ENCODE measurements around the gene TEDC1.

Gene TEDC1

DNA sequence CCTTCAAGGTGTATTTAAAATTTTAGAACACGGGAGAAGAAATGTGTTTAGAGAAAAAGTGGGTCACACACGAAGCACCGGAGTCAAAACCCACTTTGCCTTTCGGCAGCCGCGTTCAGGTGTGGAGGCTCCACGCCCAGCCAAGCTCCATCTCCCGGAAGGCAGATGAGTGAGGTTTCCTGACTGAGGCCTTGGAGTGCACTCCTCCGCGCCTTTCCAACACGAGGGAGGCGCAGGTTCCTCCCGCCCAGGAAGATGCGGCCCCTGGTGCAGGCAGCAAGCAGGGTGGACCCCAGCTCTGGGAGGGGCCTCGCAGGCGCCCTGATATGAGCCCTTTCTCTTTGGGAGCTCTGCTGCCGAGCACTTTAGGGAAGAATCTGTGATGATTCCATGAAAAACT, 48.9 kb upstream of the TEDC1 start:
- Histone ChIP-seq H3K4me3 (ENCODE audit: low read depth, low read length) (no peak overlapping the region), H3K36me3 (ENCODE audit: control insufficient read depth in 2 of 2, insufficient read depth in 1 of 2, low read length in 2 of 2) (peaks cover 0 to 70% of the 10 kb centered on the region in 2 experiments; a peak in 2 of 3 replicates), H3K4me1 (ENCODE audit: control insufficient read depth, insufficient read depth, low read length) (no peaks in the 10 kb centered on the region), H3K27ac (ENCODE audit: extremely low read depth, low read depth, low read length) (0 out of 2 replicates have a peak overlapping the region, but pooled peaks have one; percentile 9), H3K9me3 (ENCODE audit: control insufficient read depth, insufficient read depth, low read depth, low read length) (no peaks in the 10 kb centered on the region)
- TF ChIP-seq ZNF701 (tag by site-specific recombination; IDR thresholded peaks at IDR 0.05) (no peak), ZBTB17 (tag by site-specific recombination; IDR thresholded peaks at IDR 0.05) (no peak)
- CTCF ChIA-PET, result interaction anchor here (0.7 kb wide), 2 partner anchors 34 to 38 kb away, joined by 3 read pairs; no protein-coding TSS in a partner anchor
- POLR2A ChIA-PET, result no interaction called here

DNA sequence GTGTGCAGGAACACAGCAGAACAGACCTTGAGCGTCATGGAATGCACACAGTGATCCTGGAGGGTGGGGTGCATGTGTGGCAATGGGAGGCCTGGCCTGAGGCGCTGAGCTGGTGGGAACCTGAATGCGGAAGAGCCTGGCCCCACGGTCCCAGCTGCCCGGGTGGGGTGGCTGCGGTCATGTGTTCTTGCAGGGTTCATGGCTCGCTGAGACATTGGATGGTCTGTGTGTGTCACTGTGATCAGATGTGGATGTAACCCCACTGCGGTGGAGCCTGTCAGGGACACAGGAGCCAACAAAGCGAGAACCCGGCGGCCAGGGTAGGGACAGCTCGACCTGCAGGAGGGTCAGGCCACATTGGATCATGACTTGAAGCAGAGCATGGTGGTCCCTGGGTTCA, 48.2 kb upstream of the TEDC1 start:
- Histone ChIP-seq H3K9me3 (ENCODE audit: control insufficient read depth, insufficient read depth, low read depth, low read length) (no peaks in the 10 kb centered on the region), H3K36me3 (ENCODE audit: control insufficient read depth in 2 of 2, insufficient read depth in 1 of 2, low read length in 2 of 2) (peaks cover 0 to 64% of the 10 kb centered on the region in 2 experiments; a peak in 2 of 3 replicates), H3K27ac (ENCODE audit: extremely low read depth, low read depth, low read length) (no peak overlapping the region), H3K4me3 (ENCODE audit: low read depth, low read length) (no peak overlapping the region), H3K4me1 (ENCODE audit: control insufficient read depth, insufficient read depth, low read length) (no peaks in the 10 kb centered on the region)
- TF ChIP-seq, protein P1, sequence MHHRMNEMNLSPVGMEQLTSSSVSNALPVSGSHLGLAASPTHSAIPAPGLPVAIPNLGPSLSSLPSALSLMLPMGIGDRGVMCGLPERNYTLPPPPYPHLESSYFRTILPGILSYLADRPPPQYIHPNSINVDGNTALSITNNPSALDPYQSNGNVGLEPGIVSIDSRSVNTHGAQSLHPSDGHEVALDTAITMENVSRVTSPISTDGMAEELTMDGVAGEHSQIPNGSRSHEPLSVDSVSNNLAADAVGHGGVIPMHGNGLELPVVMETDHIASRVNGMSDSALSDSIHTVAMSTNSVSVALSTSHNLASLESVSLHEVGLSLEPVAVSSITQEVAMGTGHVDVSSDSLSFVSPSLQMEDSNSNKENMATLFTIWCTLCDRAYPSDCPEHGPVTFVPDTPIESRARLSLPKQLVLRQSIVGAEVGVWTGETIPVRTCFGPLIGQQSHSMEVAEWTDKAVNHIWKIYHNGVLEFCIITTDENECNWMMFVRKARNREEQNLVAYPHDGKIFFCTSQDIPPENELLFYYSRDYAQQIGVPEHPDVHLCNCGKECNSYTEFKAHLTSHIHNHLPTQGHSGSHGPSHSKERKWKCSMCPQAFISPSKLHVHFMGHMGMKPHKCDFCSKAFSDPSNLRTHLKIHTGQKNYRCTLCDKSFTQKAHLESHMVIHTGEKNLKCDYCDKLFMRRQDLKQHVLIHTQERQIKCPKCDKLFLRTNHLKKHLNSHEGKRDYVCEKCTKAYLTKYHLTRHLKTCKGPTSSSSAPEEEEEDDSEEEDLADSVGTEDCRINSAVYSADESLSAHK (tag by site-specific recombination; IDR thresholded peaks at IDR 0.05), result no peak
- TF ChIP-seq ZFP3 (tag by site-specific recombination; IDR thresholded peaks at IDR 0.05; ENCODE audit: low read depth), result no peak
- TF ChIP-seq ZNF600 (tag by site-specific recombination; IDR thresholded peaks at IDR 0.05), result peak; percentile 81
- POLR2A ChIA-PET, result no interaction called here
- CTCF ChIA-PET, result no interaction called here

DNA sequence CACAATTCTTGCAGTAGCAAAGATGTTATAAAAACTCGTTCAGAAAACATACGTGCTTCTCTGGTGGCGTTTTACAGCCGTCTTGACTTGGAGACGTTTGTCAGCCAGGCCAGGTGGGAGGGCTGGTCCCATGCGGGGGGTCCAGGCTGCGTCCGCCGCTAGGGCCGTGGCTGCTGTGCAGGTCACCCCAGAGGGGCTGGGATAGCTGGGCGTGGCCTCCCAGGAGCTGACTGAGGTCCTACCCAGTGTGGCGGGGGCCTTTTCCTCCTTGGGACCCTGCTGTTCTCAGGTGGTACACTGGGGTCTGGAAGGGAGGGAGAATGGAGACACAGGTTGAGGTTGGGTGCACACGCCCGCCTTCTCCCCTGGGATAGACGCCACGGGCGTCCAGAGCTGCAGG, 46.2 kb upstream of the TEDC1 start:
- no peaks in the 10 kb centered on the region for H3K9me3 ChIP-seq (ENCODE audit: control insufficient read depth, insufficient read depth, low read depth, low read length)
- H3K36me3 ChIP-seq (ENCODE audit: control insufficient read depth in 2 of 2, insufficient read depth in 1 of 2, low read length in 2 of 2), result peaks cover 0 to 54% of the 10 kb centered on the region in 2 experiments; a peak in 2 of 3 replicates
- POLR2A ChIA-PET, result no interaction called here
- no peaks in the 10 kb centered on the region for H3K4me1 ChIP-seq (ENCODE audit: control insufficient read depth, insufficient read depth, low read length)
- no peak overlapping the region for H3K4me3 ChIP-seq (ENCODE audit: low read depth, low read length)
- no peak overlapping the region for H3K27ac ChIP-seq (ENCODE audit: extremely low read depth, low read depth, low read length)
- CTCF ChIA-PET, result no interaction called here
- TF ChIP-seq ZIC2 (tag by site-specific recombination; IDR thresholded peaks at IDR 0.05) (0 out of 2 replicates have a peak, but pooled peaks have one; percentile 26), ZNF610 (tag by site-specific recombination; IDR thresholded peaks at IDR 0.05; ENCODE audit: borderline replicate concordance) (no peak), ZNF571 (tag by site-specific recombination; IDR thresholded peaks at IDR 0.05) (no peak), SP7 (tag by site-specific recombination; IDR thresholded peaks at IDR 0.05) (no peak), ZNF292 (tag by site-specific recombination; IDR thresholded peaks at IDR 0.05; ENCODE audit: borderline replicate concordance, low read depth) (no peak), ZNF121 (tag by site-specific recombination; IDR thresholded peaks at IDR 0.05) (no peak), GLIS1 (tag by site-specific recombination; IDR thresholded peaks at IDR 0.05) (0 out of 2 replicates have a peak, but pooled peaks have one; percentile 28), OVOL3 (tag by site-specific recombination; IDR thresholded peaks at IDR 0.05) (no peak), ZNF140 (tag by site-specific recombination; IDR thresholded peaks at IDR 0.05) (no peak), GLIS2 (tag by site-specific recombination; IDR thresholded peaks at IDR 0.05) (0 out of 2 replicates have a peak, but pooled peaks have one; percentile 28), SCRT1 (tag by site-specific recombination; IDR thresholded peaks at IDR 0.05; ENCODE audit: borderline replicate concordance) (no peak), ZXDB (tag by site-specific recombination; IDR thresholded peaks at IDR 0.05) (no peak), ZNF202 (tag by site-specific recombination; IDR thresholded peaks at IDR 0.05; ENCODE audit: borderline replicate concordance) (no peak), ZNF623 (tag by site-specific recombination; IDR thresholded peaks at IDR 0.05) (no peak)
- TF ChIP-seq, protein P2, sequence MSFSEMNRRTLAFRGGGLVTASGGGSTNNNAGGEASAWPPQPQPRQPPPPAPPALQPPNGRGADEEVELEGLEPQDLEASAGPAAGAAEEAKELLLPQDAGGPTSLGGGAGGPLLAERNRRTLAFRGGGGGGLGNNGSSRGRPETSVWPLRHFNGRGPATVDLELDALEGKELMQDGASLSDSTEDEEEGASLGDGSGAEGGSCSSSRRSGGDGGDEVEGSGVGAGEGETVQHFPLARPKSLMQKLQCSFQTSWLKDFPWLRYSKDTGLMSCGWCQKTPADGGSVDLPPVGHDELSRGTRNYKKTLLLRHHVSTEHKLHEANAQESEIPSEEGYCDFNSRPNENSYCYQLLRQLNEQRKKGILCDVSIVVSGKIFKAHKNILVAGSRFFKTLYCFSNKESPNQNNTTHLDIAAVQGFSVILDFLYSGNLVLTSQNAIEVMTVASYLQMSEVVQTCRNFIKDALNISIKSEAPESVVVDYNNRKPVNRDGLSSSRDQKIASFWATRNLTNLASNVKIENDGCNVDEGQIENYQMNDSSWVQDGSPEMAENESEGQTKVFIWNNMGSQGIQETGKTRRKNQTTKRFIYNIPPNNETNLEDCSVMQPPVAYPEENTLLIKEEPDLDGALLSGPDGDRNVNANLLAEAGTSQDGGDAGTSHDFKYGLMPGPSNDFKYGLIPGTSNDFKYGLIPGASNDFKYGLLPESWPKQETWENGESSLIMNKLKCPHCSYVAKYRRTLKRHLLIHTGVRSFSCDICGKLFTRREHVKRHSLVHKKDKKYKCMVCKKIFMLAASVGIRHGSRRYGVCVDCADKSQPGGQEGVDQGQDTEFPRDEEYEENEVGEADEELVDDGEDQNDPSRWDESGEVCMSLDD (tag by site-specific recombination; IDR thresholded peaks at IDR 0.05), result no peak
- TF ChIP-seq, protein P3, sequence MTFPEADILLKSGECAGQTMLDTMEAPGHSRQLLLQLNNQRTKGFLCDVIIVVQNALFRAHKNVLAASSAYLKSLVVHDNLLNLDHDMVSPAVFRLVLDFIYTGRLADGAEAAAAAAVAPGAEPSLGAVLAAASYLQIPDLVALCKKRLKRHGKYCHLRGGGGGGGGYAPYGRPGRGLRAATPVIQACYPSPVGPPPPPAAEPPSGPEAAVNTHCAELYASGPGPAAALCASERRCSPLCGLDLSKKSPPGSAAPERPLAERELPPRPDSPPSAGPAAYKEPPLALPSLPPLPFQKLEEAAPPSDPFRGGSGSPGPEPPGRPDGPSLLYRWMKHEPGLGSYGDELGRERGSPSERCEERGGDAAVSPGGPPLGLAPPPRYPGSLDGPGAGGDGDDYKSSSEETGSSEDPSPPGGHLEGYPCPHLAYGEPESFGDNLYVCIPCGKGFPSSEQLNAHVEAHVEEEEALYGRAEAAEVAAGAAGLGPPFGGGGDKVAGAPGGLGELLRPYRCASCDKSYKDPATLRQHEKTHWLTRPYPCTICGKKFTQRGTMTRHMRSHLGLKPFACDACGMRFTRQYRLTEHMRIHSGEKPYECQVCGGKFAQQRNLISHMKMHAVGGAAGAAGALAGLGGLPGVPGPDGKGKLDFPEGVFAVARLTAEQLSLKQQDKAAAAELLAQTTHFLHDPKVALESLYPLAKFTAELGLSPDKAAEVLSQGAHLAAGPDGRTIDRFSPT (tag by site-specific recombination; IDR thresholded peaks at IDR 0.05), result no peak
- TF ChIP-seq, protein P4, sequence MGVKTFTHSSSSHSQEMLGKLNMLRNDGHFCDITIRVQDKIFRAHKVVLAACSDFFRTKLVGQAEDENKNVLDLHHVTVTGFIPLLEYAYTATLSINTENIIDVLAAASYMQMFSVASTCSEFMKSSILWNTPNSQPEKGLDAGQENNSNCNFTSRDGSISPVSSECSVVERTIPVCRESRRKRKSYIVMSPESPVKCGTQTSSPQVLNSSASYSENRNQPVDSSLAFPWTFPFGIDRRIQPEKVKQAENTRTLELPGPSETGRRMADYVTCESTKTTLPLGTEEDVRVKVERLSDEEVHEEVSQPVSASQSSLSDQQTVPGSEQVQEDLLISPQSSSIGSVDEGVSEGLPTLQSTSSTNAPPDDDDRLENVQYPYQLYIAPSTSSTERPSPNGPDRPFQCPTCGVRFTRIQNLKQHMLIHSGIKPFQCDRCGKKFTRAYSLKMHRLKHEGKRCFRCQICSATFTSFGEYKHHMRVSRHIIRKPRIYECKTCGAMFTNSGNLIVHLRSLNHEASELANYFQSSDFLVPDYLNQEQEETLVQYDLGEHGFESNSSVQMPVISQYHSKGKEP (tag by site-specific recombination; IDR thresholded peaks at IDR 0.05), result no peak
